ENCODE results near the gene INSRR.
A peak's percentile ranks its signal among the peaks of the same experiment; 100 is the strongest.

The INSRR gene

GRCh38 chr1:156836892-156837291 lies 22.0 kb downstream of the INSRR start:
- DNase-seq (ENCODE audit: low read depth): no peak
- TF ChIP-seq CTCF (IDR thresholded peaks at IDR 0.05; ENCODE audit: control insufficient read depth, extremely low read depth, insufficient read depth): no peak
- H3K4me3 ChIP-seq (ENCODE audit: low read depth, low read length): no peak overlapping the region

GRCh38 chr1:156836041-156836654 lies 22.8 kb downstream of the INSRR start:
- DNase-seq (ENCODE audit: low read depth): no peak
- H3K4me3 ChIP-seq (ENCODE audit: low read depth, low read length): no peak overlapping the region
- TF ChIP-seq CTCF (IDR thresholded peaks at IDR 0.05; ENCODE audit: control insufficient read depth, extremely low read depth, insufficient read depth): no peak

GRCh38 chr1:156834322-156834721 lies 24.6 kb downstream of the INSRR start:
- no peak for TF ChIP-seq CTCF (IDR thresholded peaks at IDR 0.05; ENCODE audit: control insufficient read depth, extremely low read depth, insufficient read depth)
- no peak for DNase-seq (ENCODE audit: low read depth)

GRCh38 chr1:156833603-156834002 lies 25.3 kb downstream of the INSRR start:
- DNase-seq (ENCODE audit: low read depth): no peak
- H3K4me3 ChIP-seq (ENCODE audit: low read depth, low read length): no peak overlapping the region
- TF ChIP-seq CTCF (IDR thresholded peaks at IDR 0.05; ENCODE audit: control insufficient read depth, extremely low read depth, insufficient read depth): 0 out of 2 replicates have a peak, but pooled peaks have one; percentile 24

More at GRCh38 chr1:156834322-156834721, 24.6 kb downstream of the INSRR start:
- H3K4me3 ChIP-seq (ENCODE audit: low read depth, low read length): no peak overlapping the region

- H3K4me3 ChIP-seq (ENCODE audit: low read depth, low read length): no peak overlapping the region
- no peak for TF ChIP-seq CTCF (IDR thresholded peaks at IDR 0.05; ENCODE audit: control insufficient read depth, extremely low read depth, insufficient read depth)
- DNase-seq (ENCODE audit: low read depth): no peak
Measured at GRCh38 chr1:156832434-156832833, 26.5 kb downstream of the INSRR start.

- no peak for DNase-seq (ENCODE audit: low read depth)
- TF ChIP-seq CTCF (IDR thresholded peaks at IDR 0.05; ENCODE audit: control insufficient read depth, extremely low read depth, insufficient read depth): no peak
- H3K4me3 ChIP-seq (ENCODE audit: low read depth, low read length): no peak overlapping the region
Measured at GRCh38 chr1:156828400-156829124, 30.4 kb downstream of the INSRR start.

Measured in LNCaP clone FGC (cell line).